GM19099 (cell line): ENCODE measurements around the gene CYP46A1.

Experiments used
- POLR2A ChIP-seq: IDR thresholded peaks from 3 replicates; pipeline ENCODE4 v1.6.1; 2011; ENCODE audit warnings: low read depth; ENCODE audit not compliant: insufficient read length; ENCODE audit errors: extremely low read depth

CYP46A1 gene

GRCh38 chr14:99706107-99706900, 22.2 kb downstream of the CYP46A1 start:
- no peak for TF ChIP-seq POLR2A

GRCh38 chr14:99707420-99707819, 23.3 kb downstream of the CYP46A1 start:
- no peak for TF ChIP-seq POLR2A

GRCh38 chr14:99707921-99708320, 23.8 kb downstream of the CYP46A1 start:
- TF ChIP-seq POLR2A: no peak

GRCh38 chr14:99708449-99708848, 24.4 kb downstream of the CYP46A1 start:
- no peak for TF ChIP-seq POLR2A

- TF ChIP-seq POLR2A: no peak
Observed at GRCh38 chr14:99713972-99714371, 29.9 kb downstream of the CYP46A1 start.

GRCh38 chr14:99715266-99716000, 31.3 kb downstream of the CYP46A1 start:
- TF ChIP-seq POLR2A: no peak

GRCh38 chr14:99716091-99716849, 32.2 kb downstream of the CYP46A1 start:
- TF ChIP-seq POLR2A: no peak

- TF ChIP-seq POLR2A: no peak
Observed at GRCh38 chr14:99716850-99717681, 33.0 kb downstream of the CYP46A1 start.

GRCh38 chr14:99717682-99718013, 33.5 kb downstream of the CYP46A1 start:
- no peak for TF ChIP-seq POLR2A

- TF ChIP-seq POLR2A: no peak
Observed at GRCh38 chr14:99718031-99718810, 34.1 kb downstream of the CYP46A1 start.

- no peak for TF ChIP-seq POLR2A
Observed at GRCh38 chr14:99718811-99719192, 34.7 kb downstream of the CYP46A1 start.

GRCh38 chr14:99720941-99721791, 37.1 kb downstream of the CYP46A1 start:
- TF ChIP-seq POLR2A: no peak
